SH-SY5Y (cell line): ENCODE results near the gene ALPI.

Experiments
- GATA2 ChIP-seq: IDR thresholded peaks from 2 replicates; pipeline ENCODE4 v1.6.1; 2011; ENCODE audit warnings: mild to moderate bottlenecking, low read depth, low read length
- GATA3 ChIP-seq: IDR thresholded peaks from 2 replicates; pipeline ENCODE4 v1.6.1; 2011; ENCODE audit warnings: low read depth, mild to moderate bottlenecking, low read length, moderate library complexity

ALPI gene

DNA sequence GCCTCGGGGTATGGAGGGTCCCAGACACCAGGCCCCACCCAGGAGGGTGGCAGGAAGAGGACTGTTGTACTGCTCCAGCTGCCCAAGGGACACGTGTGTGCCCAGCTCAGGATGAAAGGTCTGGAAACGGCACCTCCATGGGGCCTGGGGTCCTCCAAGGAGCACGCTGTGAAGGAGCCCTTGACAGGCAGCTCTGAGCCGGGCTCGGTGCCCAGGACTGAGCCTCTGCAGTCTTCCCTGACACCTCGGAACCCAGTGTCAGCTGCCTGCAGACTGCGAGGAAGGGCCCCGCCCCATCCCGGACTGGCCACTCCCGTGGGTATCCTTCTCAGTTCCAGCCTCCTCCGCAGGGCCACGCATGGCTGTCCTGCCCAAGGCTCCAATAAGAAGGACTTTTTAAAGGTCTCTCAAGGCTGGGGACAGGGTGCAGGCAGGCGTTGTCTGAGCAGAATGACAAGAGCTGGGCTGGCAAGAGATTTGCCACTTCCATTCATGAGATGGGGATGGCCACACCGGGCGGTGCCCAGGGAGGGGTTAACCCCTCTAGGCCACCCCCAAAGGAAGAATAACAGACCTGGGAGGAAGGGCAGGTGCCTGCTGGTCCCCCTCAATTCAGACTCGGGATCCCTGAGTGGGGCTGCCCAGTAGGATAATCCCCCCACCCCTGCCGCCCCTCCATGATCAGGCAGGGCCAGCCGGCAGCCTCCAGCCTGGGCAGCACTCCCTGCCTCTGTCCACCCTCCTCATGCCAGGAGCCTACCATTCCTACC is 22.8 kb downstream of the ALPI start:
- TF ChIP-seq GATA2 (no peak), GATA3 (no peak)

DNA sequence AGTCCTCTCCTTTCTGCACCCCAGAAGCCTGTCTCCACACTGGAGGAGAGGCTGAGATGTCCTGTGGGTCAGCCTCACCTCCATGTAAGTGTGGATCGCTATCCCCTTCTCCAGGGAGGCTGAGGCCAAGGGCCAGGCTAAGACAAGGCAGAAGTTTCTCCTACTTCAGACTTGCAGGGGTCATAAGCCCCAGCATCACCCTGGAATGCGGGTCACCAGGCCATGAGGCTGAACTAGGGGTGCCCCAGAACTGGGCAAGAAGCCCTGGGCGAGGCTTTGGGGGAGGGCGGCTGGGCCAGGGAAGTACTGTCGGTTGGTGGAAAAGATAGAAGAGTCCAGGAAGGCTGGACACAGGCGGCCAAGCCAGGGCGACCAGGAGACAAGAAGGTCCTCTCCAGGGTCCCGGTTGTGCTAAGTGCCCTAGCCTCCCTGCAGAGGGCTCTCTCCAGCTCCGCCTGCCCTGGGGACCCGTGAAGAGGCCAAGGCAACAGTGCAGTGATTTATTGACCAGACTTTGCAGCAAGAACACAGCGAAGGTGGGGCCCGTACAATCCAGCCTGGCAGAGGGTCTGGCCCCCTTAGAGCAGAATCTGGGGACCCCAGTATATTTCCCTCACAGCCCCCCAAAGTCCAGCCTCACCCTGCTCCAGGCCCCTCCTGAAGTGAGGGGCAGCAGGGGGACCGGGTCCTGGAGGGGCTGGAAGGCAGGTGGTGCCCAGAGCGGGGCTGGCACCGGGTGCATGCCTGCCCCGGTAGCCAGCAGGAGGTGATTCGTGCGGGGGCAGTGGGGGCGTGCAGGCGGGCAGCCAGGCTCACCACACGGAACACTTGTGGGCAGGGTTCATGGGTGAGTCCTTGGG is 23.6 kb downstream of the ALPI start:
- no peak for TF ChIP-seq GATA3
- TF ChIP-seq GATA2: no peak

DNA sequence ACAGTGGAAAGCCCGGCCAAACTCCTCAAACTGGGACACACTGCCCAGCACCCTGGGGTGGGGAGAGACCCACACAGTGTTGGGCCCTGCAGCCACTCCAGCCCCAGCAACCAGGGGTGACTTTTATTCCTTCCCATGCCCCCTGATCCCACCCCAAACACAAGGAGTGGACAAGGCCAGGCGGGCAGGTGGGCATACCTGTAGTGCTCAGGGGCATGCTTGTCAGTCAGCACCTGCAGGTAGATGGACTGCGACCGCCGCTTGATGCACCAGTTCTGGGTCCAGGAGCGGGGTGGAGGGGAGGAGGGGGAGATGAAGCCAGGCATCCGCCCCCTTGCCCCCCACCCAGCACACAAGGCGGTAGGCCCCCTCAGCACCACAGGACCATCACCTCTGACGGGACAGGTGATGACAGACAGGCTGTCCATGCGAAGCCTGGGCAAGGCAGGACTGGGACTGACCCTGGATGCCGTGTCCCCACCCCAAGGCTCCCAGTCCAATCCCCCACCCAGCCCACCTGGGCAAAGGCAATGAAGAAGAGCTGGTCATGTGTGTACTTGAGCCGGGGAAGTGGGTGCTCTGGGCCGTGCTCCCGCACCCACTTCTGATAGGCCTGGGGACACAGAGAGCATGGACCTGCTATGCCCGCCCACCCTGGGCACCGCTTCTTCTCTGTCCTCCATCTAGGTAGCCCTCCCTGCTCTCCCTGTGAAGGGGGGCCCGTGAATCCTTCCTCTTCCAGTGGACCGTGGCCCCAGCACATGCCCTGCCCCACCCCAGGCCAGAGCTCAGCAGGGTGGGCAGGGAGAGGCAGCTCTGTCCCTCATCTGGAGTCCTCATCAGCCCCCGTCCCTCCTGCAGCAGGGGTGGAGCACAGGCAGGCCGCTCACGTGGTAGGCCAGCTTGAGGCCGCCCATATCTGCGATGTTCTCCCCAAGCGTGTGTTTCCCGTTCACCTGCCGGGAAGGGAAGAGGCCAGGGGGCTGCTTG is 24.5 kb downstream of the ALPI start:
- TF ChIP-seq GATA2: no peak
- no peak for TF ChIP-seq GATA3

DNA sequence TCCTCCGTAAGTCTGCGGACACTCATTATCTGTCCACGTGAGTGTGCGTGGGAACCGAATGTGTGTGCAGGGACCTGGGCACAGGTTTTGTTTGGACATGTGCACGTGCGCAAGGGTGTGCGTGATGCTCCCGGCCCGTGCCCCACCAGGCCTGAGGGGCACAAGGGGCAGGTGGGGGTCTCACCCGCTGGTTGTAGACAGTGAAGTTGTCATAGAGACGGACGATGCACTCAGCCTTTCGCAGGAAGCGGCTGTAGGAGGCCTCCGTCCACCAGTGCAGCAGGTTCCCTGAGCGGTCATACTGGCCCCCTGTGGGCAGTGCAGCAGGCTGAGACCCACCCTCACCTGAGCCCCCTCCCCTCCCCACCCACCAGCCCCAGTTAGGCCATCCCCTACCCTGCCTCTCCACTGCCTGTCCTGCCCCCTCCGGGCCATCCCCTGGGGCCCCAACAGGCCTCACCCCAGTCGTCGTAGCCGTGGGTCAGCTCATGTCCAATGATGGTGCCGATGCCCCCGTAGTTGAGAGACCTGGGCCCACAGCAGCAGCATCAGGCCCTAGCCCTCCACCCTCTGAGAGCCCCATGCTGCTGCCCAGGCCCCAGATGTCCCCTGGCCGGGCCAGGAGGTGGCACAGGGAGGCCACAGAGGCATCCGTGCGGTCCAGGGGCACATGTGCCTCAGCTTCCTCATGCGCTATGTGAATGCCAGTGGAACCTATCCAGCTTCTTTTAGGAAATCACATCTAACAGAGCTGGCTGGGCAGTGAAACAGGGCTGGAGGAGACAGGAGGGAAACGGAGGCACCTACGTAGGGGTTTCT is 25.6 kb downstream of the ALPI start:
- TF ChIP-seq GATA3 (no peak), GATA2 (no peak)

DNA sequence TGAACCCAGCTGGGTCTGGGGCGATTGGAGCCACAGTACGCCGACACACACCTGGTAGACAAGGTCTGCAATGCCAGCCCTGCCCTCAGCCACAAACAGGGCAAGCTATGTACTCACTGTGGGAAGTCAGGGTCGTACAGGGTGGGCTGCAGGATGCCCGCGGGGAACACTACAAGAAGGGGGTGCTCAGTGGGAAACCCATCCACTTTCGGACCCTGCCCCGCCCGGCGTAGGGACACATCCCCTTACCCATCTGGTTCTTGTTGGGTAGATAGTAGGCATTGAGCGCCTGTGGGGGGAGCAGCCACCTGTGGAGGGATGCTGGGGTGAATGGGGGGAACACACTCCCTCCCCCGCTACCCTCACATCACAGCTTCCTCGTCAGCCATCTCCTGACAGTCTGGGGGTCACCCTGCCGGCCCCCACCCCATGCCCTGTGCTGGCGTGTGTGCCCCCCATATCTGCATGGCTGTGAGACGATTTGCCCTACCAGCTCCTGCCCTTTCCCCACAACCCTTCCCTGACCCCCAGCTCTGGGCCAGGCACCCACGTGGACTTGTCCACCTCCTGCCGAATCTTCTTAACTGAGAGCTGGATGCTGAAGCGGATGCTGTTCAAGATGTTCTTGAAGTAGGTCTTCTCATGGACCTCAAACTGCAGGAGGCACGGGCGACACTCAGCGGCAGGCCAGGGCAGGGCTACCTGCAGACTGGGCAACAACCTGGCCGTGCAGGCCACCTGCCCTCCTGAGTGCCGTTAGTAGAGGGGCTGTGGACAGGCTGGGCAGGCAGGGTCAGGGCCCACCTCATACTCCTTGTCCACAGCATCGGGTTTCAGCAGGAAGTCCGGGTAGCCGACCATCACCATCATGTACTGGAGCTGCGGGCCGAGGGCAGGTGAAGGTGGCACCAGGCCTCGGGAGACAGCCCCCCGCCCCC is 26.6 kb downstream of the ALPI start:
- TF ChIP-seq GATA2: no peak
- no peak for TF ChIP-seq GATA3

DNA sequence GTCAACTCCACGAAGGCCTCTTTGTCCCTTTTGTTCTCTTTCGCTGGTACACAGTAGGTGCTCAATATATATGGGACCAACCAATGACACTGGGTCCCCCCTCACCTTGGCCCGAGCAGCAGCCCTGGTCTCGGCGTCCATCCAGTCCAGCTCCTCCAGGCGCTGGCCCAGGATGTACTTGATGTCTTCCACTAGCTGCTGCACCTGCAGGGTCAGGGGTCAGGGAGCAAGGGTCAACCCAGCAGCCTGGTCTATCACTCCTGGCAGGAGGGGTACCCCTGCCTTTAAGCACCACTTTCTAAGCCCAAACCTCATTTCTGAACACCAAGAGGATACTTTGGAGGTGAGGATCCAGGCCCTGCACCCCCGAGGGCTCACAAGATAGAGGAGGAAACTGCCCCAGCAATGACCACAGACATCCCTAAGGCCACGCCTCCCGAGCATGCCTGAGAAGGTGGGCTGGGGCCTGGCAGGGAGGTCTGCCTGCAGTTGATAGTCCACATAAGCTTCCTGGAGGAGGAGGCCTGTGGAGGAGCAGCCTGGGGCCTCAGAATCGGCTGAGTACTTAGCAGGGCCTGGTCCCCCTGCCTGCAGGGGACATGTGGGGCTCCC is 27.5 kb downstream of the ALPI start:
- TF ChIP-seq GATA3: no peak
- TF ChIP-seq GATA2: no peak

DNA sequence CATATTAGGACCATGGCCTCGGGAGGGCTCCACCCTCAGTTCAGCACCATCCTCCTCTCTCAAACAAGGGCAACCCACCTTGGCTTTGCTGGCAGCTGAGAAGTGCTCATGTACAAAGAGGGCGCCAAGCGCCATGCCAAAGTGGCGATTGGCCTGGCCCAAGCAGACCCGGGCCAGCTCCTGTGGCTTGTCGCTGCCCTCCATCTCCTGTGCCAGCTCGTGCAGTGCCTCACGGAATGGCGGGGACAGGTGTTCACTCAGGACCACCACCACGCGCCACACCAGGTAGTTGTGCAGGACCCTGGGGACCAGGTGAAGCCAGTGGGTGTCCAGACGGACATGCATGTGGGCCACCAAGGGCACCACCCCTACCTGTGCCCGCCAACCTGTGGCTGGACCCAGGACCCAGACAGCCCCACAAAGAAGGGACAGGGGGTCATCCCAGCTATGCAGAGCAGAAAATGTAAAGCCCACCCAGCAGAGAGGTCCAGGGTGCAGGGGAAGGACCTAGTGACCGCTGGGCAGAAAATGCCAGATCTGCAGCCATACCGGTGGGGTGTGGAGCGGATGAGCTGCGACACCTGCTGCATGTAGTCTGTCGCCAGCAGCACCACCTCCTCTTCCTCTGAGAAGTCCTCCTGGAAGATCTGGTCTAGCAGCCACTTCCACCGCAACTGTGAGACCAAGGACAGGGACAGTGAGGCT is 28.1 kb downstream of the ALPI start:
- TF ChIP-seq GATA3: no peak
- no peak for TF ChIP-seq GATA2

DNA sequence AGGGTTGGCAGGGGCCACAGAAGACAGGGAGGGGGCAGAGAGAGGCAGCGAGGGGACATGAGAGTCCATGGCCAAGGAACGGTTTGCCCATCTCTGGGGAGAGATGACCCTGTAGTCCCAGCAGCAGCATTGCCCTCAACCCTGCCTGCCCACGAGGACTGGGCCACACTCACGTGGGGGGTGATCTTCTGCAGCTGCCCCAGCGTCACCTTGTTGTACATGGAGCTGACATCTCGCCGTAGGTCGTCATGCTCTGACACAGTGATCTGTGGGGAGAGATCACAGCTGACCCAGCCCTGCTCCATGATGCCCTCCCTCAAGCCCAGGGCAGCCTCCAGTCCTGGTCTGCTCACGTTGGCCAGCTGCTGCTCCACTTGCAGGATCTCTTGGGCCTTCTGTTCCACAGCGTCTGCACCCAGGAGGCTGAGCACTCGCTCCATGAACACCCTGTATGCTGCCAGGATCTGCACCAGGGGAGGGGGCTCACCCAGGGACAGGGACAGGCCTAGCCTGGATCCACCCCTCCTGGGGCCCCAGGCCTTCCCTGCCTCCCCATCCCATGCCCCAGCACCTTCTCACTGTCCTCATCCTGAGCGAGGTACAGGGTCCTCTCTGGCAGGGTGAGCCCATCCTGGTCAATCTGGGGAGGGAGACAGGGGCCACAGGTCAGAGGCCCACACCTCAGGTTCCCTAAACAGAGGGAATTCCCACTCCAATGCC is 28.8 kb downstream of the ALPI start:
- no peak for TF ChIP-seq GATA3
- no peak for TF ChIP-seq GATA2

DNA sequence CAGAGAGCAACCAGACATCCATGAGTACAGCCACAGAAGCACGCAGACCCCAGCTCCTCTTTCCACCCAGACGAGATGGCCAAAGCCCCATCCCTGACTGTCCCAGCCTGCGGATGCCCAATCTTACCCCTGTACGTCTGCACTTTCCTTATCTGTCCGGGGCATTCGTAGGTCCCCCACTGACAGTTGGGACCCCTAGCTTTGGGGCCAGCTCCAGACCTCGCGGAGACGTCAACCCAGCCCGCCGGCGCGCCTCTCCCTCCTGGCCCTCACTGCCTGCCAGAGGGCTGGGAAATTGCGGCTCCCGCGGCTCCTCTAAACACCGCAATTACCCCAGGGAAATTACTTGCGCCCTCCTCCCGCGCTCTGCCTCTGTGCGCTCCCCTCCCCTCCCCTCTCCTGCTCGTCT is 29.4 kb downstream of the ALPI start:
- no peak for TF ChIP-seq GATA3
- TF ChIP-seq GATA2: no peak

DNA sequence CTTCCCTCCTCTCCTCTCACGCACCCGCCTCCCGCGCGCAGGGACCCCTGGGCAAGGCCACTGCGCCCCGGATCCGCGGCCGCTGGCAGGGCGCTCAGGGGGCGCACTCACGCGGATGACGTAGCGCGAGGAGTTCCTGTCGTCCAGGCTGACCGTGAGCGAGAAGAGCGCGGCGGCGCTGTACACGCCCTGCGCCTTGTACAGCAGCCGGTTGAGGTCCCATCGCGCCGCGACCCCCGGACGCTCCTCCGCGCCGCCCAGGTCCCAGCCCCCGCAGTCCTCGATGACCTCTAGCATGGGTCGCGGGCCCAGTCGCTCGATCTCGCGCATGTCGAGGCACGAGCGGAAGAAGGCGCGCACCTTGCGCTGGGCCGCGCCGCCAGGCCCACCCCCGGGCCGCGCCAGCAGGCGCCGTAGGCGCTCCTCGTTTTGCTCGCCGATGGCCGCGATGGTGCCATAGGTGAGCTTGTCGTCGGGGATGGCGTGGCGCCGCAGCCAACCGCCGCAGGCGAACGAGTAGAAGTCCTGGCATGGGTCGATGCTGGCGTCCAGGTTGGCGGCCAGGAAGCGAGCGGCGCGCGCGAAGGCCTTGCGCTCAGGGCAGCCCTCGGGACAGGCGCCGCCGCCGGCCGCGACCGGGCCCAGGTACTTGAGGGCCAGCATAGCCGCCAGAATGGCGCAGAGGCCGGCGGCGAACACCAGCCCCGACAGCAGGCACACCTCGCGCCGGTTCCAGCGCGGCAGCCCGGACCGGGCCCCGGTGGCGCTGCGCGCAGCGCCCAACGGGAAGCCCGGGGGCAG is 30.0 kb downstream of the ALPI start:
- TF ChIP-seq GATA3 (no peak), GATA2 (no peak)
